GM18517 (cell line): ENCODE results near the gene TSPEAR.
"Not testable (repeated sequence)": the region's sequence is repeated elsewhere in the genome, so short reads cannot be mapped to it uniquely, and the experiment has no call there.

Experiments used
- ATAC-seq: cut with Tn5 transposase; IDR thresholded peaks from one replicate; pipeline ENCODE4 v1.9.1; 2021; ENCODE audit warnings: mild to moderate bottlenecking, moderate library complexity; ENCODE audit not compliant: unreplicated experiment

TSPEAR gene

DNA sequence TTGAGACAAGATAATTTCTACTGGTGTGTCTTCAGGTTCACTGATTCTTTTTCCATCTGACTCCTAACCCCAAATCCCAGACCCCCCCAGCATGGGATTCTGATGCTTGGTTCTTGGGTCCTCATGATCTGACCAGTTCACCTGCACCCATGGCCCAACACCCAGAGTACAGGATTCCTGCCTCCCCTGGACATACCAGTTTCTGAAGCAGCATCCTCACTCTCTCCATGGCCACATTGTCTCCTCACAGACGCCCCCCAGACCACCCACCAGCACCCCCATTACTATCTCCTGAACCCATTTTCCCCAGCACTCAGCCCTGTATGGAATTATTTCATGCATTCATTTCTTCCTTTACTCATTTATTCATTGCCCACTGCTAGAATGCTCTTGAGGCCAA, 54.5 kb downstream of the TSPEAR start:
- ATAC-seq = no peak

DNA sequence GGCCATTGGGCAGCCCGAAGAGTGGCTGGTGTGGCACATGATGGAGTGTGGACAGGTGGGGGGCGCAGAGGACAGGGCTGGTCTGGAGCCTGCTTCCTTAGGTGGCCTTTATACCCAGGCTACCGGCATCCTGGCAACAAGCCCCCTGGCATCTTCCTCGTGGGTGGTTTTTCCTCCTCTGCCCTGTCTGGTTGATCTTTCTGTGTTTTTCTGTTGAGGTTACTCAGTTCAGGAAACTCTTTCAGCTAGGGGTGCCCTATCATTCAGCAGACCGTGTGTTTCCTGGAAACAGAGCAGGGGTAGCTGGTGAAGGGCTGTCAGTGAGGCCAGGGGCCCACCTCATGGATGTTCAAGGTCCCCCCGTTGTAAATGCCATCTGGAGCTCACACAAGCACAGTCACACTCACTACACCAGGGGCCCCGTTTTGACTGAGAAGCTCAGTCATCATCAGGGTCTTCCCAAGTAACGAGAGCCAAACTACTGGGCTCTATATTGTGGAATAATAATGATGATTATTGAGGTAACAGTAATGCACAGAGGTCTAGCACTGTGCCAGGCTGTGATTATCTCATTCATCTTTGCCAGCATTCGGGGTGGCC, 56.7 kb downstream of the TSPEAR start, which contains the start of gene KRTAP12-4:
Gene KRTAP12-4 (minus strand): TSS at position 84 of the 600 bp plus-strand sequence. CDS start 45 bp downstream, at position 39.
- no peak for ATAC-seq

DNA sequence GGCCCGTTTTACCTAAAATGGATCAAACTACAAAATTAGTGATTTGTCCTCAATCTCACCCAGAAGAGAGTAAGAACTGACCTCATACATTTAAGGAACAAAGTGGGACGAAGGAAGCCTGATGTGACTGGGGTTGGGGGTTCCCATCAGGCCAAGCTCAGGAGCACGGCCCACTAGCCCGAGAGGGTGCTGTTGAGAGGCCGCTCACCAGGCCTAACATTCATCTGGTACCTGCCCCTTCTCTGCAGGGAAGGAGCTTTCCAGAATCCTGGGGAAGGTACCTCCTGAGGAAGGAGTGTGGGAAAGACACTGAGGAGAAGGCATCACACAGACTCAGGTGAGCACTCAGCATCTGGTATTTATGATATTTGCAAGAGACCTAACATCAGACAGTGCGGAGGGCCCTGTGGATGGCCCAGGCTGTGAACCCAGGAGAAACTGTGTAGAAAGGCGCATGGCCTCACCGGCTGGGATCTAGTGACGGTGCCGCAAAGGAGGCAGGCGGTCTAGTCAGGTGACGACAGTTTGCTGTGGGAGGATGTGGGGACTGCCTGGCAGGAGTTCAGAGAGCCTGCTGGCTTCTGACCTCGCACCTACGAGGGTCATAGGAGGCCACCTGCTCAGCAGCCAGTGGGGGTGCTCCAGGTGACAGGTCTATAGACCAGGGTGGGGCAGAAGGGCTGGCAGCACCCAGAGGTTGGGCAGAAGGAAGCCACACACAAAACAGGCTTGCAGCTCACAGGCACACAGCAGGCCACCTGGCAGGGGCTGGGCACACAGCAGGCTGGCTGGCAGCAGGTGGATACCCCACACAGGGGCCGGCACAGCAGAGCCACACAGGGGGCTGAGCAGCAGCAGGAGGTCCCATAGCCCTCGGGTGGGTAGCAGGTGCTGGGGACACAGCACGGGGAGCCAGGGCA, 57.5 kb downstream of the TSPEAR start:
- ATAC-seq = no peak

DNA sequence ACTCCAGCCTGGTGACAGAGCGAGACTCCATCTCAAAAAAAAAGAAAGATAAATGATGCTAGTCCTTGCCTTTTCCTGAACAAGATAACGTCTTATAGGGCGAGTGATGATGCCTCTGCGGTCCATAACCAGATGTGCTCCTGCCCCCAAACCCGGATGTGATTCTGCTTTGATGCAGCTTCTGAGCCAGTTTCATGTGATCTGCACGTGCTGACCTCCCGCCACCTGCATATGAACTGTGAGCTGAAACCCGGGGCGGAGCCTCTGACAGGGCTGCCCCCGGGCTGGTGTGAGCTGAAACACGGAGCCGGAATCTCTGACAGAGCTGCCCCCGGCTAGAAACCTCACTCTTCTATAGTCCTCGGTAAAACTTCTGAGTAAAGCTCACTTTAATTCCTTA, 58.2 kb downstream of the TSPEAR start:
- no peak for ATAC-seq

DNA sequence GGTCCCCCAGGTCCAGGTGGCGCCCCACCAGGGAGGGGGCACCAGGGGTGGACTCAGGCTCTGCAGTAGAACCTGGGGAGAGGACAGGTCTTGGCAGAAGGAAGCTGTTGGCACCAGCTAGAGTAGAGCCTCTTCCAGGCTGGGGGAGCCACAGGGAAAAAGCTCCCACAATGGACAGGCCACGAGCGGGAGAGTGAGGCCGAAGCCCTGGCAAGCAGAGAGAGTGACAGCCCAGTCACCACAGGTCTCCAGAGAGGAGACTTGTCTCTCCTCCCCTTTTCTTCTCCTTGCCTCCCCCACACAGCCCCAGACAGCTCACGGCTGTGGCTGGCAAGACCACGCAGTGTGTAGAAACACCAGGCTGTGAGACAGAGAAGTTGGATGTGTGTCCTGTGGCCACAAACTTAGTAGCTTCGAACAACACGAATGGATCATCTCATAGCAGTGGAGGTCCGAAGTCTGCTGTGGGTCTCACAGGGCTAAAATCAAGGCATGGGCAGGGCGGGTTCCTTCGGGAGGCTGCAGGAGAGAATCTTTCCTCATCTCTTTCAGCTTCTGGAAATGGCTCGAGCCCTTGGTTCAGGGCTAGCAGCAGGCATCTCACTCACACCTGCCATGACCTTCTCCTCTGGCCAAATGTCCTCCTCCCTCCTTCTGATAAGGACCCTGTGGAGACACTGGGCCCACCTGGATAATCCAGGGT, 60.2 kb downstream of the TSPEAR start:
- ATAC-seq = no peak

DNA sequence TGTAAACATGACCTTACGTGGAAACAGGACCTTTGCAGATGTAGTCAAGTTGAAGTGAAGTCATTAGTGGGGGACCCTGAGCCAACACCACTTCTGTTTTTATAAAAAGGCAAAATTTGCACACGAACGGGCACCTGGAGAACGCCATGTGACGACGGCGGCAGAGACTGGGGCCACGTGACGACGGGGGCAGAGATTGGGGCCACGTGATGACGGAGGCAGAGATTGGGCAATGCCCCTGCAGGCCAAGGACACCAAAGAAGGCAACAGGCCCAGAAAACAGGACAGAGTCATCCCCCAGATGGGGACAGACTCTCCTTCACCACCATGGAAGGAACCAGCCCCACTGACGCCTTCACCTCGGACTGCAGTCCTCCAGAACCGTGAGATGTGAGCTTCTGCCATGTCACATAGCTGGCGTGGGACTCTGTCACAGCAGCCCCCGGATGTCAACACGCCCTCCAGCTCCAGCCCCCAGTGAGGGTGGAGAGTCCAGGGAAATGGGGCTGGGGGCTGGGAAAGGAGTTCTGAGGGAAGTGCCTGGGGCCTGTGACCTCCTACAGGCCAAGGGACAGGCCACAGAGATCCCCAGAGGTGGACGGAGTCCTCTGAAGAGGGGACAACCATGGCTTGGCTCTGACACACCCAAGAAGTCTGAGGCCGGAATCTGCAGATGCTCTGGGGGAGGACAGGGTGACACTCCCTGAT, 61.0 kb downstream of the TSPEAR start:
- ATAC-seq = no peak

DNA sequence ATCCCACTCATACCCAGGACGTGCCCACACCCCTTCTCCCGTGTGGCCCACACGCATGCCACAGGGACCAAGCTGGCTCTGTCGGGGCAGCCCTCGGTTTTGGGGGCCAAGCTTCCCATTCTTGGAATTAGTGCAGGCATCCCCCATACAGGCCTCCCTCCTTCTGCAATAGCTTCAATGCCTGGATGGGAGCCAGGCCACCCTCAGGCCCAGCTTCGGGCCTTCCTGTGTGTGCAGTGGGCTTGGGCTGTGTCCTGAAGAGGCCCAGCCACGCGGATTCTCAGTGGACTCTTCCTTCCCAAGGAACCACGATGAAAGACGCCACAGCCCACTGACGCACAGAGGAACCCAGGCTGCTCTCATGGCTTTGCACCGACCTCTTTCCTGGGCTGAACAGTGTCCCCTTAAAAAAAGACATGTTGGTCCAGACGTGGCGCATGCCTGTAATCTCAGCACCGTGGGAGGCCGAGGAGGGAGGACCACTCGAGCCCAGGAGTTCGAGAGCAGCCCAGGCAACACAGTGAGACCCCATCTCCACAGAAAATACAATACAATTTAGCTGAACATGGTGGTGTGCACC, 61.8 kb downstream of the TSPEAR start:
- ATAC-seq = no peak

DNA sequence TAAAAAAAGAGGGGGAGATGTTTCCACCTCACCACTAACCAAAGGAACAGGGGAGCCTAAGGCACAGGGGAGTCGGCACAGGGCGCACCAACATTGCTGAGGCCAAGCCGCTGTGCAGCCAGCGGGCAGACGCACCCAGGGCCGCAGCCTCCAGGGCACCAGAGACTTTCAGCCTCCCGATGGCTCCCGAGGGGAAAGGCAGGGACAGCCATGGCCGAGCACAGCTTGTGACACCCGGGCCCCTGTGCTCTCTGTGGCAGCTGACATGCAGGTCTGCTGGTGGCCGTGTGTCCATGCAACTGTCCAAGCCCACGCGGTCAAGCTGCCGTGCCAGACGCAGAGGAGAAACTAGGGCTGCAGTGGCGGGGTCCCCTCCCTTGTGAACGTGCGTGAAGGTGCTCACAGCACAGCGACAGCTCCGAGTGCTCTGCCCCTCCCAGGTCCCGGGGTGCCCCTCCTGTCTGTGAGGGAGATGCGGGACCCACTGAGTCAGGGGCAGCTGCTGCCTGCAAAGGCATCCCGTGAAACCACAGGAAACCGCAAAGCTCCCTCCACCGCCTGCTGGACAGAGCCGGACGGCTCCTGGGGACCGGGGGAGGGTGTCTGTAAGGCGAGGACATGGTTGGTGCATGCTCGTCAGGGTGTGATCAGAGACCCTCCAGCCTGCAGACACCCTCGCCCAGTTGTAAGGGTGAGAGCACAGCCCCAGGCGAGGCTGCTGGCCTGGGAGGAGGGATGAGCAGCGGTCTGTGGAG, 62.6 kb downstream of the TSPEAR start:
- no peak for ATAC-seq

DNA sequence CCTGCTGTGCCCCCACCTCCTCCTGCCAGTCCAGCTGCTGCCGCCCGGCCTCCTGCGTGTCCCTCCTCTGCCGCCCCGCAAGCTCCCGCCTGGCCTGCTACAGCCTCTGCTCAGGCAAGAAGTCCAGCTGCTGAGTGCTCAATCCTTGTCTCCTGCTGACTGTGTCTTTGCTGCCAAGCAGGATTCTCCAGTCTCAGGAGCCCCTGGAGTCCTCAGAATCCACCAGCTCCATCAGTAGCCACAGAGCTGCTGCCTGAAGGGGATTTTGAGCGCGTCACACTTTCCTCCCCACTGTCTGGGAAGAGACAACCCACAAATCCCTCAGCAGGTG, 64.2 kb downstream of the TSPEAR start:
- no peak for ATAC-seq

DNA sequence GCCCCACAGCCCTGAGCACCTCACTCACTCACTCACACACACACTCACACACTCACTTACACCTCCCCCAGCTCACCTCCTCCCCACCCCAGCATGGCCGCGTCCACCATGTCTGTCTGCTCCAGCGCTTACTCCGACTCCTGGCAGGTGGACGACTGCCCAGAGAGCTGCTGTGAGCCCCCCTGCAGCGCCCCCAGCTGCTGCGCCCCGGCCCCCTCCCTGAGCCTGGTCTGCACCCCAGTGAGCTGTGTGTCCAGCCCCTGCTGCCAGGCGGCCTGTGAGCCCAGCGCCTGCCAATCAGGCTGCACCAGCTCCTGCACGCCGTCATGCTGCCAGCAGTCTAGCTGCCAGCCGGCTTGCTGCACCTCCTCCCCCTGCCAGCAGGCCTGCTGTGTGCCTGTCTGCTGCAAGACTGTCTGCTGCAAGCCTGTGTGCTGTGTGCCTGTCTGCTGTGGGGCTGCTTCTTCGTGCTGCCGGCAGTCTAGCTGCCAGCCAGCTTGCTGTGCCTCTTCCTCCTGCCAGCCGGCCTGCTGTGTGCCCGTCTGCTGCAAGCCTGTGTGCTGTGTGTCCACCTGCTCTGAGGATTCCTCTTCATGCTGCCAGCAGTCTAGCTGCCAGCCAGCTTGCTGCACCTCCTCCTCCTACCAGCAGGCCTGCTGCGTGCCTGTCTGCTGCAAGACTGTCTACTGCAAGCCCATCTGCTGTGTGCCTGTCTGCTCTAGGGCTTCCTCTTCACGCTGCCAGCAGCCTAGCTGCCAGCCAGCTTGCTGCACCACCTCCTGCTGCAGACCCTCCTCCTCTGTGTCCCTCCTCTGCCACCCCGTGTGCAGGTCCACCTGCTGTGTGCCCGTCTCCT, 64.8 kb downstream of the TSPEAR start, which contains the start of gene KRTAP10-11:
Gene KRTAP10-11 (plus strand): TSS at position 49 of the 856 bp plus-strand sequence. CDS start 45 bp downstream, at position 94.
- not testable (repeated sequence) for ATAC-seq

DNA sequence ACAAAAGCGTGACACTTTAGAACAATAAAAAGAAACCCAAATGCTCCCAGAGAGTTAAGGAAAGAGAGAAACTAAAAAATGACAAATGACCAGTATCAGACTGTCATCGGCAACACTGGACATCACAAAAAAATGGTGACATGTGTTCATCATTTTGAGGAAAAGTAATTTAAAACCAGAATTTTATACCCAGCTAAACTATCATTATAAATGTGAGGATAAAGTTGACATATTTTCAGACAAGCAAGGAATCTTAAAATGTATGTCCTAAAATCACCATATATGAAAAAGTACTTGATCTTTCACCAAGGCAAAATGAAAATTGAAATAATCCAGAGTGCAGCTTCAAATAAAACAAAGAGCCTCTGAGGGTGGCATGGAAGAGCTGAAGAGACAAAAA, 66.5 kb downstream of the TSPEAR start:
- ATAC-seq = no peak

DNA sequence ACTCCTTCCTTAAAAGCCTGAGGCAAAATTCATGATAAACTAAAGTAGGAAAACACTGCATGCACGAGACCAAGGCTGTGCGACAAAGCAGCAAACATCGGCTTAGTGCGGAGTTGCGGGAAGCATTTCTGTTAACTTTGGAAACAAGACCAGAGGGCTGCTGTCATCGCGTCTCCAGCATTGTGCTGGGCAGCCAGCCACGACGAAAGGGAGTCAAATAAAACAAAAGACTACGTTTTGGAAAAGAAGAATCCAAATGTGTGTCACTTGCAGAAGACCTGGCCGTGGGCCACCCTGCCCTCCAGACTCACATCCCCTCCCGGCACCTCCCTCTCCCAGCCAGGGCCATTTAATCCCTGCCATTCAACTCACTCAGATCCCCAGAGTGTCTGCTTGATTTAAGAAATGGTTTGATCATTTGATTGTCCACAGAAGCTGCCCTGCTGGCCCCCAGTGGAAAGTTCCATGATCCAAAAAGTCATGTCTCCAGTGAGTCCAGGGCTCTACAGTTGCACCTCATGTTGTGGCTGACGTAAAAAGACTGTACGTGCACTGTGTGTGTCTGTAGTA, 67.5 kb downstream of the TSPEAR start:
- ATAC-seq = no peak

DNA sequence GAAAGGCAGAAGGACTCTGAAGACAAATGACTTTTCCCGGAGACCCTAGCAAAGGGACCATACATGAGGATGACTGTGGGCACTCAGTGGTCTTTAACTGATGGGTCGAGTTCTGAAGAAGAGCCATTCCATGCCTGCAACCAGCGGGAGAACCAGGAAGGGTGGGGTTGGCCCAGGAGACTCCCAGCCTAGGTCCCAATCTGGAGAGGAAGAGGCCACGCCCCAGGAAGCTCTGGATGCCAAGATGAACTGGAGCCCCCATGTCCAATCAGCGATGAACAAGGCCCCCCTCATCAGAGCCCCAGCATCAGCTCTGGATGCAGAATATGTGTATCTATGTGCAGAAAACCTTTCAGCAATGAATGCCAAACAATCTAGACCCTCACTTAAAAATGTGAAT, 70.6 kb downstream of the TSPEAR start:
- no peak for ATAC-seq

DNA sequence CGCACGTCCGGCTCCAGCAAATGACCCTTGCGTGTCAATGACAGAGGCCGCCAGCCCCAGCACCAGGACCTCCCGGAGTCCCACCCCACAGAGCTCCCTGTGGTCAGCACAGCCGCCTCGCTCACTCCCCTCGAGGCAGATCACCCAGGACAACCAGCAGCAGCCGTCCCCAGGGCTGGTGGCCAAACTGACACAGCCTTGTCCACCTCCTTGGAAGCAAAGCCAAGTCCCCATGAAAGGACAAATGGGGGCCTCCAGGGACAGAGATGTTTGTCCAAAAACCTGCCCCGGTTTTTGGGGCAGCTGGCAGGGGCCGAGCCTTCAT, 72.1 kb downstream of the TSPEAR start:
- ATAC-seq = no peak

DNA sequence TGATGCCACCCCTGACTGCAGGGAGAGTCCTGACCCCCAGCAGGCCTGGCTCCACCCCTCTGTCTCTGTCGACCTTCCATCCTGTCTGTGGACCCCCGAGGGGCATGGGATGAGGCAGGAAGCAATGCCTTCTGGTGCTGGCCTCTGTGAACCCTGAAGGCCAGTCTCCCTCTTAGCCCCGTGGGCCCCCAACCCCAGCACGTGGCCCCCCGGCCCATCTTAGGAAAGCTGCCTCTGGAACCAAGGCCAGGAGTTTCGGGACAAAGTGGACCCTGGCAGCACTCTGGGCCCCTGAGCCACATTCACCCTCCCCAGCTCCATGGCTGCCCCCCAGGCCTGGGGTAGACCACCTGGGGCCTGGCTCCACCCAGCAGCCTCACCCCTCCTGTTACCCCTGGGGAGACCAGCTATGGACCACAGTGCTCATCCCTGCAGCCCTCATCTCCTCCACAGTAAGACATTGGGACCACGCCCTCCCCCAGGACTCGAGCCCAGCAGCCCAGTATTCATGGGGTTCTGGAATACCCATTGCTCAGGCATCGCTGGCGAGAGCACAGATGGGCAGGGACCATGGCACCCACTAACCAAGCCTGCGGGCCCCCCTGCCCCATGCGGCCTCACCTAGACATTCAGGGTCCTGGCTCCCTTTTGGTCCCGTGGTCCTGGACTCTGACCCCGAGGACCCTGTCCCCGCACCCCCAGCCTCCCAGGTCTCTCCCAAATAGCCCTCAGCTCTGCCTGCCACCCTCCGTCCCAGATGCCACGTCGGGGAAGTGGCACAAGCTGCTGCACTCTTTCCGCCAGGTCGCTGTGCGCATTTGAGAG, 72.7 kb downstream of the TSPEAR start:
- not testable (repeated sequence) for ATAC-seq

DNA sequence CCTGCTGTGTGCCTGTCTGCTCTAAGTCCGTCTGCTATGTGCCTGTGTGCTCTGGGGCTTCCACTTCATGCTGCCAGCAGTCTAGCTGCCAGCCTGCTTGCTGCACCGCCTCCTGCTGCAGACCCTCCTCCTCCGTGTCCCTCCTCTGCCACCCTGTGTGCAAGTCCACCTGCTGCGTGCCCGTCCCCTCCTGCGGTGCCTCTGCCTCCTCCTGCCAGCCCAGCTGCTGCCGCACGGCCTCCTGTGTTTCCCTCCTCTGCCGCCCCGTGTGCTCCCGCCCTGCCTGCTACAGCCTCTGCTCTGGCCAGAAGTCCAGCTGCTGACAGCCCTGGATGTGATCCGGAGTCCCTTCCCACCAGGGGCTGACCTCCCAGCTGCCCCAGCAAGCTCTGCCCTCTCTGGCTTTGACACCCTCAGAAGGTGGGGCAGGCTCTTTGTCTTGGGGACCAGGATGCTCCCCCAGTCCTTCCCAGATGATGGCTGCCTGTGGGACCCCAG, 73.5 kb downstream of the TSPEAR start:
- ATAC-seq = not testable (repeated sequence)

DNA sequence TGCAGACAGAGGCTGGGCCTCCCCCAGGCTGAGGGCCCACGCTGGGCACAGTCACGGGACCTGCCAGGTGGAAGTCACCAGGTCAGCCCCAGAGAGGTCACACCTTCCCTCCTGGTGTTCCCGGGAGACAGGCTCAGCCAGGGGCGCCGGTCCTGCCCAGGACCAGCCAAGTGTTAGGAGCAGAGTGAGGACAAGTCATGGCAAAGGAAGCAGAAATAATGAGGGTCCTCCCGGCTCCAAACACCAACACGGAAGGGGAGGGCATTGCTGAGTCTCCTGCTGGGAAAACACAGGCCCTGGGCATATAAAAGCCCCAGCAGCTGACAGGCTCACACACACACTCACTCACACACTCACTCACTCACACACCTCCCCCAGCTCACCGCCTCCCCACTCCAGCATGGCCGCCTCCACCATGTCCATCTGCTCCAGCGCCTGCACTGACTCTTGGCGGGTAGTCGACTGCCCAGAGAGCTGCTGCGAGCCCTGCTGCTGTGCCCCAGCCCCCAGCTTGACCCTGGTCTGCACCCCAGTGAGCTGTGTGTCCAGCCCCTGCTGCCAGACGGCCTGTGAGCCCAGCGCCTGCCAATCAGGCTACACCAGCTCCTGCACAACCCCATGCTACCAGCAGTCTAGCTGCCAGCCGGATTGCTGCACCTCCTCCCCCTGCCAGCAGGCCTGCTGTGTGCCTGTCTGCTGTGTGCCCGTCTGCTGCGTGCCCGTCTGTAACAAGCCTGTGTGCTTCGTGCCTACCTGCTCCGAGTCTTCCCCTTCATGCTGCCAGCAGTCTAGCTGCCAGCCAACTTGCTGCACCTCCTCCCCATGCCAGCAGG, 74.1 kb downstream of the TSPEAR start, which contains the start of gene KRTAP10-10:
Gene KRTAP10-10 (plus strand): TSS at position 339 of the 833 bp plus-strand sequence. CDS start 62 bp downstream, at position 401.
- no peak for ATAC-seq
